ENCODE results near the gene CCNF.
"Not testable (repeated sequence)": the region's sequence is repeated elsewhere in the genome, so short reads cannot be mapped to it uniquely, and the experiment has no call there.

- not testable (repeated sequence) for TF ChIP-seq TARDBP (IDR thresholded peaks at IDR 0.05); SUZ12 (IDR thresholded peaks at IDR 0.05); CTBP1 (IDR thresholded peaks at IDR 0.05; ENCODE audit: borderline replicate concordance); HDGF (IDR thresholded peaks at IDR 0.05; ENCODE audit: borderline replicate concordance)
- TF ChIP-seq, protein P1, sequence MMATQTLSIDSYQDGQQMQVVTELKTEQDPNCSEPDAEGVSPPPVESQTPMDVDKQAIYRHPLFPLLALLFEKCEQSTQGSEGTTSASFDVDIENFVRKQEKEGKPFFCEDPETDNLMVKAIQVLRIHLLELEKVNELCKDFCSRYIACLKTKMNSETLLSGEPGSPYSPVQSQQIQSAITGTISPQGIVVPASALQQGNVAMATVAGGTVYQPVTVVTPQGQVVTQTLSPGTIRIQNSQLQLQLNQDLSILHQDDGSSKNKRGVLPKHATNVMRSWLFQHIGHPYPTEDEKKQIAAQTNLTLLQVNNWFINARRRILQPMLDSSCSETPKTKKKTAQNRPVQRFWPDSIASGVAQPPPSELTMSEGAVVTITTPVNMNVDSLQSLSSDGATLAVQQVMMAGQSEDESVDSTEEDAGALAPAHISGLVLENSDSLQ (IDR thresholded peaks at IDR 0.05): not testable (repeated sequence)
These were observed 6.0 kb downstream of the CCNF start for GRCh38 chr16:2435236-2435635.
